ENCODE data around the gene TRIM7.
"Not testable (repeated sequence)": the region's sequence is repeated elsewhere in the genome, so short reads cannot be mapped to it uniquely, and the experiment has no call there.

The TRIM7 gene

DNA sequence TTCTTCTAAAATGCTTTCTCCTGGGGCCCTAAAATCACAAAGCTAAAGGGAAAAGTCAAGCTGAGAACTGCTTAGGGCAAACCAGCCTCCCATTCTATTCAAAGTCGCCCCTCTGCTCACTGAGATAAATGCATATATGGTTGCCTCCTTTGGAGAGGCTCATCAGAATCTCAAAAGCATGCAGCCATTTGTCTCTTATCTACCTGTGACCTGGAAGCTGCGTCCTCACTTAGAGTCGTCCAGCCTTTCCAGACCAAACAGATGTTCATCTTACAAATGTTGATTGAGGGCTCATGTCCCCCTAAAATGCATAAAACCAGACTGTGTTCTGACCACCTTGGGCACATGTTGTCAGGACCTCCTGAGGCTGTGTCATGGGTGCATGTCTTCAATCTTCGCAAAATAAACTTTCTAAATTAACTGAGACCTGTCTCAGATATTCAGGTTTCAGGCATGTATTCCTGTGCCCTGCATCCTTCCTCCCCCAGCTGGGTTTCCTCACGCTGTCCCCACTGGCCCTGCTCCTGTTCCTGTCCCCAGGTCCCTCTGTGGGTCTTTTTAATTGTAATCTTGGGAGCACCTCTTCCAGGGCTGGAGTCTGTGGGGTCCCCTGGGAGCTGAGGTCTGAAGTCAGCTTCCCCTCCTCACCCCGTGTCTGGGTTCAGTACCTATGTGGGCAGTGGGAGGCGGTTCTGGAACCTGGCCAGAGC is 57.9 kb downstream of the TRIM7 start, which contains the start of gene OR2V2:
TSS of gene OR2V2 (plus strand) at position 660 of the 710 bp plus-strand sequence. CDS start 7,357 bp downstream, outside the sequence.
- H3K36me3 ChIP-seq (ENCODE audit: control insufficient read depth, insufficient read depth, low read length); DNase-seq (ENCODE audit: low read depth, low spot score); H3K27ac ChIP-seq (ENCODE audit: low read length); H3K4me1 ChIP-seq (ENCODE audit: control insufficient read depth, insufficient read depth, low read length); H3K4me3 ChIP-seq (ENCODE audit: low read length); H3K9me3 ChIP-seq (ENCODE audit: control insufficient read depth, insufficient read depth, low read length); H3K27me3 ChIP-seq (ENCODE audit: control insufficient read depth, insufficient read depth, low read length): not testable (repeated sequence)
- WGBS (ENCODE audit: insufficient coverage, insufficient read length) = no CpG with 5 or more reads among the region's 7 CpGs

DNA sequence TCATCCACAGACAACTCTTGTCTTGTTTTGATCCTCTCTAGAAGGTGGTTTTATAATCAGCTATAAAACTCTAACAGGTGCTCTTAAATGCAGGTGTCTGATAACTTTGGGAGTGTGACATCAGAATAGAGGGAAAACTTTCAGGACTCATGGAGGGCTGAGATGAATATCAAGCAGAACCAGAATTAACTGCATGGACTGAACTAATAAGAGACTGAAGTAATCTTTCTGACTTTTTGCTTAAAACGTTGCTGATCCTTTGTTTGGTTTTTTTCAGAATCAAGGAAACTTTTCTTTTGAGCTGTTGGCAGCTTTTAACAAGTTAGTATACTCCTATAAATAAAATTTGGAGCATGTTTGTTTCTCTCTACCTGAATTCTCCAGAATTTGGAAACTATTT is 59.9 kb downstream of the TRIM7 start:
- WGBS (ENCODE audit: insufficient coverage, insufficient read length) = no CpG with 5 or more reads among the region's 1 CpG
- H3K4me1 ChIP-seq (ENCODE audit: control insufficient read depth, insufficient read depth, low read length) = no peaks in the 10 kb centered on the region; the same call in 1 of the 2 replicates
- no peaks in the 10 kb centered on the region for H3K36me3 ChIP-seq (ENCODE audit: control insufficient read depth, insufficient read depth, low read length)
- no peak overlapping the region for H3K27ac ChIP-seq (ENCODE audit: low read length)
- DNase-seq (ENCODE audit: low read depth, low spot score) = no peak
- H3K27me3 ChIP-seq (ENCODE audit: control insufficient read depth, insufficient read depth, low read length) = no peaks in the 10 kb centered on the region
- H3K4me3 ChIP-seq (ENCODE audit: low read length) = no peak overlapping the region
- no peaks in the 10 kb centered on the region for H3K9me3 ChIP-seq (ENCODE audit: control insufficient read depth, insufficient read depth, low read length)

Measured in iPS DF 6.9 (cell line).